T-helper 2 cell treated with Interferon-gamma antibody and Interleukin-4, amounts not matched to agents 5 μg/mL and 100 μg/mL, for 36 hours (primary cell): ENCODE results near the gene SIM1.

ENCODE experiments used
- DNase-seq: peaks from one replicate; pipeline ENCODE4 v3.0.0; 2021; ENCODE audit warnings: low spot score
- H3K27ac Mint-ChIP-seq: one replicate; pipeline ENCODE4 v1.8.0; 2021; ENCODE audit warnings: mild to moderate bottlenecking, mixed read lengths
- H3K27me3 Mint-ChIP-seq: one replicate; pipeline ENCODE4 v1.8.0; 2021; ENCODE audit warnings: low read depth, mixed read lengths
- H3K36me3 Mint-ChIP-seq: one replicate; pipeline ENCODE4 v1.8.0; 2021; ENCODE audit warnings: low read depth, mixed read lengths
- H3K4me1 Mint-ChIP-seq: one replicate; pipeline ENCODE4 v1.8.0; 2021; ENCODE audit warnings: low read depth, mixed read lengths
- H3K4me3 Mint-ChIP-seq: one replicate; pipeline ENCODE4 v1.8.0; 2022; ENCODE audit warnings: mild to moderate bottlenecking, moderate library complexity, mixed read lengths
- H3K9me3 Mint-ChIP-seq: one replicate; pipeline ENCODE4 v1.8.0; 2021; ENCODE audit warnings: mixed read lengths

The SIM1 gene

DNA sequence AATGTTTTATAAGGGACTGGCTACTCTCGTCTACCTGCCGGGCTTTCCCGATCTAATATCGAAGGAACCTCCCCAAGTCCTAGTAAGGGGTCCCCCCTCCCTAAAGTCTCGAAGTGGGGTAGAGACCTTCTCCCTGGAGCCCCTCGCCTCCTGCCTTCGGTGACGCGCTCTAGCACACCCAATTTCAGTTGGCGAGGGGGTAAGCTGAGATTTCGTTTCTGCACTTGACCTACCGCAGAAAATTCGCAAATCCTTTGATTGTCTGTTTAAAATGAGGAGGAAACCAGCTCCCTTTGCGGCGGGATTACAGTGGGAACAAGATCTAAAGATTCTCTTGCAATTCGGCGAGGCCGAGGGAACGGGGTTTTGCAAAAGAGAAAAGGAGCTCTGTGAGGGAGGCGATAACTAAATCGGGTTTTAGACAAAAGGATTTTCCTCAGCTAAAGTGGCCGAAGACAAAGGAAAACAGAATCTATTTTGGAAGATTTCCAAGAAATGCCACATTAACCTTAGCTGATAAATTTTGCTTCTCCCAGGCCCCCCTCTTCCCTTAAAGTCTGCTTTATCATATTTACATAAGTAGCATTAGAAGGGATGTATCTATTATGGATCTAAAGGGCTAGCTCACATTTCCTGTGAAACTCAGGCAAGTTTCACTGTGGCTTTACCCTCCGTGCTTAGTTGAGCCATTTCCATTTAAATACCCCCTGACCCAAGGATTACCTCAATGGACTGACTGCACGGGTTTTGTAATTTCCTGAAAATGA is 8.4 kb downstream of the SIM1 start:
- Mint-ChIP-seq H3K27me3 (peaks cover 77% of the 10 kb centered on the region), H3K9me3 (peaks cover 10% of the 10 kb centered on the region), H3K36me3 (peaks cover 2% of the 10 kb centered on the region), H3K27ac (peak overlapping the region; percentile 10), H3K4me3 (no peak overlapping the region), H3K4me1 (peaks cover 3% of the 10 kb centered on the region)
- DNase-seq: no peak

DNA sequence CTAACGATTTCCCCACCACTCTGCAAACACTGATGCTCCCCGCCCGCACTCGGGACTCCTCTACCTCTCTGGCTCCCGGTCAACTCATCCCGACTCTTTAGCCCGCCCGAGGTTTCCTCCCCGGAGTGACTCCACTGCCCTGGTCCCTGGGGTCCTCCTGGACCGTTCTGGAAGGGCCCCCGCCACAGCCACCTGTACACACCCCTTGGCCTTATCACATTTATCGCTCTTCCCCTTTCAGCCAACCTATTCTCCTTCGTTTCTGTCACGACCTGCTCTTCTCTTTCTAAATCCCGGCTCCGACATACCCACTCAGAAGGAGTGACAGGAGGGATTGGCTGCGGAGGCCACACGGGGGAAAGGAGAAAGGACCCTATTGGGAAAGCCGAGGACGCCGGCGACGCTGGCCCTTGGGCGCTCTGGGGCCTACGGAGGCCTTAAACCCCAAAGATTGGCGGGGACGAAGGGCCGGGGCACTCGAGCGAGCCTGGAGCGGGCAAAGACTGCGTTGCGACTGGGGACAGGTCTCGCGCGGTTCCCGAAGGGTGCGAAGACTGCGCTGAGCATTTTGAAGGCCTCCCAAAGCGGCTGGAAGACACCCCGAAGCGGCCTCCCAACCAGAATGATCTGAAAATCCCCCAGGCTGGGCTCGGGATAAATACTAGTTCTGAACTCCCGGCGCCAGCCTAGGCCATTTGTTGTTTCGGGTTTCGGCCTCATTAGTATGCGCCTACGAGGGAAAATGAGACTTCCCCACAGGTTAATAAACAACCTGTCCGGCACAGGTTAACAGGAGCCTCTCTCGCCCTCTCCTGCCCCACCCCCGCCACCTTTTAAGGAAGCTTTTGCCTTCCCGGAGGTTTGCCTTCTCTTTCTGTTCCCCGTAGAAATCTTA is 9.2 kb downstream of the SIM1 start:
- Mint-ChIP-seq H3K27ac (peak overlapping the region; percentile 67), H3K4me1 (peaks cover 3% of the 10 kb centered on the region), H3K36me3 (peaks cover 2% of the 10 kb centered on the region), H3K9me3 (peaks cover 10% of the 10 kb centered on the region), H3K27me3 (peaks cover 70% of the 10 kb centered on the region), H3K4me3 (no peak overlapping the region)
- no peak for DNase-seq

DNA sequence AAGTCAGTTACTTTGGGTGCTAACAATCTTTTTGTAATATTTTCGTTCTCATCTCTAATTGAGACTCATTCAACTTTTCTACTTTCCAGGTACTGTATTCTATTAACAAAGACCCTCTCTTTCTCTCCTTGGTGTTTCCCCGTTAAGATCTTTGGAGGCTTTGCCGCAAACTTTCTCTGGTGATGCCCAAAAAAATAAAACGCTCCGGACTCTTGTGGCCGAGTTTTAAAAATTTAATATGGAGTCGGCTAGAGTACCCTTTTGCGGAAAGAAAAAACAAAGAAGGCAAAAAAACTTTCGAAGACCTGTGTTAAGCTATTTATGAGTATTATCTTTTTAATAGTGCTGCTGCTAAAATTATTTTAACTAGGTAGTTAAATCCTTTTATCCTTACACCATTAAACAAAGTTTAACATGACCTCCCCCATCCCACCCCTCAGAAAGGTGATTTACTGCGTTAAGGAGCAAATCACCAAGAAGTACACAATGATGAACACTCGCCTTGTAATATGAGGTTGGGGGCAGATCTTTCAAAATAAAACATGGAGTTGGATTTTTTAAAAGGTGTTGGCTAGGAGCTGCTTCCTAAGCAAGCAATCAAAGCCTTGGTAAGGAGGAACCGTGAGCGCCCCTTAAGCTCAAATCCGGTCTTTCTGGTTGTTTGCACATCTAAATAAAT is 10.0 kb downstream of the SIM1 start:
- Mint-ChIP-seq H3K4me3 (no peak overlapping the region), H3K27me3 (peaks cover 65% of the 10 kb centered on the region), H3K4me1 (peaks cover 3% of the 10 kb centered on the region), H3K36me3 (peaks cover 2% of the 10 kb centered on the region), H3K27ac (peak overlapping the region; percentile 31), H3K9me3 (peaks cover 10% of the 10 kb centered on the region)
- no peak for DNase-seq

DNA sequence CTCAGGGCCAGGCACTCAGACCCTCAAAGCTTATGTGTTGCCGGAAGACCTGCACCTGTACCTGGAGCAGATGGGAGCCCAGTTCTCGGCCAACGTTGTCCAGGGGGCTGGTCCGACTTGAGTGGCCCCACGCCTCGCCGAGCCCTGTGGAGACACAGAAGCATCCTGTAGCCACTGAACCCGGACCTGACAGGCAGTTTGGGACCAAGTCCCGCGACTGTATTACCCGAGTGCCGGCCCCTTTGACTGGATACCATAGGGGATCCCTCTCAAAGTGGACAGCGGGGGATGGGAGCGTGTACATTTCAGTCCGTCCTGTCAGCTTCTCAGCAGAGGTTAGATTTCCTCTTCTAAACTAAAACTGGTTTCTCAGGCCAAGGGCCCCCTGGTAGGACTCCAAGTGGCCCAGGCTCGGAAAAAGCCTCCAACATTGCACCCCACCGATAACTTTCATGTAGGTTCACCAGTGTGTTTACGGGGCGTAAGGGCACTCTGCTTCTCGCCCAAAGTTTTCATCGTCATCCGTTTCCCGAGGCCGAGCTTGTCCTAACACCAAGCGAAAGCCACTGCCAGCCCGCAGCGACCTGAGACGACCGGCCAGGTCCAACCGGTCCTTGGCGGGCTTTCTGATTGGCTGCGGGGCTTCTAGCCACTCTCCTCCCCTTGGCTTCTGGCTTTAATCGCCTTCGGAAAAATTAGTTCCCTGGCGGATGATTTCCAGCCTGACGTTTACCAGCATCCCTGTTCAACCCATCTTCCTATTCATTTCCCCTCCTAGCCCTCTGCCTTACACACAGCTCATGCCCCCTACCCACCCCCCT is 10.8 kb downstream of the SIM1 start:
- Mint-ChIP-seq H3K9me3 (peaks cover 7% of the 10 kb centered on the region), H3K27ac (peak overlapping the region; percentile 31), H3K4me1 (peaks cover 5% of the 10 kb centered on the region), H3K27me3 (peaks cover 65% of the 10 kb centered on the region), H3K4me3 (peak overlapping the region; percentile 2), H3K36me3 (peaks cover 2% of the 10 kb centered on the region)
- no peak for DNase-seq

DNA sequence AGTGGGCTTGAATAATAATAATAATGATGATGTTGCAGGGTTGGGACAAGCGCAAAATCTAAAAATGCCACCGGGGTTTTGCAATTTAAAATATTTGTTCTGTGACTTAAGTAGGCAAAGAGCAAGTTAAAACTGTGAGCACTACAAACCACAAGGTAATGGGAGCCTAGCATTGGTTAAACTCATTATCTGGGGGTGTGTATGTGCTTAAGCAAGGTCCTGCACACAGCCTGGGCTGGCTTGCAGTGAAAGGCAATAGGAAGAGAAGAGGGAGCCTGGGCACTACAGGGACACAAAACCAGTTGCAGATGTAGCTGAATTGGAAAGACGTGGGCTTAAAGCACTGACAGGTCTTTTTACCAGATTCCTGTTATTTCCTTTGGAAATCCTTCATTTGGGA is 11.7 kb downstream of the SIM1 start:
- Mint-ChIP-seq H3K36me3 (peaks cover 3% of the 10 kb centered on the region), H3K4me1 (peaks cover 5% of the 10 kb centered on the region), H3K27me3 (peaks cover 65% of the 10 kb centered on the region), H3K9me3 (peaks cover 5% of the 10 kb centered on the region), H3K4me3 (no peak overlapping the region), H3K27ac (no peak overlapping the region)
- DNase-seq: no peak

DNA sequence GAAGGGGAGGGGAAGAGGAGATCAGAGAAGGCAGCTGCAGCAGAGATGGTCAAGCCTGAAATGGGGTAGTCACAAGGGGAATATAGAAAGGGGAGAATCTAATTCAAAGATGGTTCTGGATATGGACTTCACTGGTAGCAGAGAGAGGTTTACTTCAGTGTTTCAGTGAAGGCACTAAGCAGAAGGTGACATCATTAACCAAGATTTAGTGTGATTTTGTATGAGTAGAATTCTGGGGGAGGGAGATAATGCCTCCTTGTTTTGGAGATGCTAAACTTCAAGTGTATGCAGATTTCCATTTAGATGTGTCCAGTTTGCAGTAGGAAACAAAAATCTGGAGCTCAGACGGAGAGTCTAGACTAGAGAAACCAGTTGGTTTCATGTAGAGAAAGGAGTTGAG is 13.1 kb downstream of the SIM1 start:
- Mint-ChIP-seq H3K4me3 (no peak overlapping the region), H3K4me1 (peaks cover 12% of the 10 kb centered on the region), H3K27me3 (peaks cover 66% of the 10 kb centered on the region), H3K27ac (no peak overlapping the region), H3K9me3 (peaks cover 5% of the 10 kb centered on the region), H3K36me3 (peaks cover 2% of the 10 kb centered on the region)
- no peak for DNase-seq

DNA sequence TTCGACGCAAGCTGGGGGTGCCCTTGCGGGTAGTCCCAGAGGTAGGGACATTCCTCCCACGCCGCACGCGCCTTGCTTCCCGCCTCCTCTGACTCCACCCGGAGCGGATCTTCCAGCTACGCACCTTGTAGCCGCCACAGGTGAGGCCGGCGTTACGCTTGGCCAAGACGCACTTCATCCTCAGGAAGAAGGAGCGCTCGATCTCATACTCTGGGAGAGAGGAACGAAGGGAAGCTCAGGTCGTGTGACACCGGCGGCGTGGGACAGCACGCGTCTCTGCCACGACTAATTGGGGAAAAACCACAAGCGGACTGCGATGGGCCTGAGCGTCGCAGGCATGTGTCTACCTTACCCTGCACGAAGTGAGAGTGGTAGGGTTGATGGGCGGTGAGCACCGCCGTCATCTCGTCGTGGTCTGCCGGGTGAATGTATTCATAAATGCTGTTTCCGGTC is 15.5 kb downstream of the SIM1 start:
- Mint-ChIP-seq H3K4me3 (no peak overlapping the region), H3K27me3 (peaks cover 62% of the 10 kb centered on the region), H3K4me1 (peaks cover 14% of the 10 kb centered on the region), H3K27ac (no peak overlapping the region), H3K9me3 (no peaks in the 10 kb centered on the region), H3K36me3 (peaks cover 2% of the 10 kb centered on the region)
- no peak for DNase-seq

DNA sequence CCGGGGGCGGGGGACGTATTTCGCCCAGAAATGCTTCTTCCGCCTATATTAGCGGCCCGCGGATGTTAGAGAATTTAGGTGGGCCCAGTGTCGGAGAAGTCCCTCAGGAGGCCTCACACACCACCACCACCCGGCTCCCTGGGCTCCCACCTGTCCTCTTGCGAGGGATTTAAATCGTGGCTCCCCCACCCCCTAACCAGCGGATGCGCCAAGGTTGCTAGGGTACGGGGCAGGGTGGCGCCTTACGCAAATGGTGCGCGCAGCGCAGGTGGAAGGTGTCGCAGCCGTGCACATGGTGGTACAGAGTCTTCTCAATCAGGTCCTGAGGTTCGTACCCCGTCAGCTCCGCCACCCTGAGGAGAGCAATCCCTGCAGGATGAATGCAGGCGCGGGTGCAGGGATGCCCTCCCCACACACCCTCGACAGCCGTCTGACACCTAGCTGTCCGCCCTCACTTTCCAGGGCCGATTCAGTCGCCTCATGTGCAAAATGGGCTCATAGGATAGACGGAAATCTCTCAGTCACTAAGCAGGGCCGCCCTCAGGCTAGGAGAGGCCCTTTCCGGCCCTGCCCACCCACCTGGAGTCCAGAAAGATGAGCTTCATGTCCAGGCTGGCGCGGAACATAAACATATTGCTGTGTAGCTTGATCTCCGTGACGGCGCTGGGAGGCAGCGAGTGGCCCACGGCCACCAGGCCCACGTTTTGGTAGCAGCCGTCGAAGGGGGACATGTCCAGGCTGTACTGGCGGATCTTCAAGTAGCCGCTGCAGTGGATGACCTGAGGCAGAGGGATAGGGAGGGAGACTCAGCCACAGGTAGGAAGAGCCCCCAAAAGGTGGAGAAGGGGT is 16.6 kb downstream of the SIM1 start:
- H3K27ac Mint-ChIP-seq: peak overlapping the region; percentile 24

DNA sequence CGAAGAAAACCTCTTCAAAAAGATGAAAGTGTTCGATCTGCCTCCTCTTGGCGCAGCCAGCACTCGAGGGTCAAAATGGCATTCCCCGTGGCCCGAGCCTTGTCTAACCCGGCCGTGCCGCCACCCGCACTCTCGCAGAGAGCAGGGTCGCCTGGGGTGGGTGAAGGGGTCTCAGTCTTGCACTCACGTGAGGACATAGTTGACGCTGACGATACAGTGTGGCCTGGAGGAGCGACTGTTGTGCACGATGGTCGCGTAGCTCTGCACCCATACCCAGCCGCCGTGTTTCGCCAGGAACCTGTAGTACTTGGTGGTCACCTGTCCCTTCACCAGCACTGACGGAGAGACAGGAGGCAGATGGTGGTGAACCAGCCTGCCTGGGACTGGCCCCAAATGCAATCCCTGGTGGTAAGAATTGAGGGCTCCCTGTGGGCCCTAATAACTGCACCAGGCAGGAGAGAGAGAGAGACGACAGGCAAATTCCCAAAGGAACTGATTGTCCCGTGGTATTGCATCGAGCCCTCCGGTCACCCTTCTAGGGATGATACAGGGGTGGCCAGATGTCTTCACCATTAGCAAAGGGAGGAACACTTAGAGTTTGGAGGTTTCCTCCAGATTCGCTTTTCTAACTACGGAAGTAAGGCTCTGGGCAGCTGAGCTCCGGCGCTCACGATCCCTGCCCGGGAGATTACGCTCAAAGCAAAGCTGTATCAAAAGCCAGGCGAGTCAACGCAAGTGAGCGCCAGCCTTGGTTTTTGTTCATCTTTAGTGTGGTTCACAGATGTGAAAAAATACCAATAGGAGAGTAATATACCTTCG is 17.4 kb downstream of the SIM1 start:
- Mint-ChIP-seq H3K4me1 (peaks cover 14% of the 10 kb centered on the region), H3K27me3 (peaks cover 63% of the 10 kb centered on the region), H3K9me3 (no peaks in the 10 kb centered on the region), H3K27ac (peak overlapping the region; percentile 46), H3K4me3 (peak overlapping the region; percentile 46), H3K36me3 (peaks cover 2% of the 10 kb centered on the region)
- no peak for DNase-seq

More for the DNA sequence above, 16.6 kb downstream of the SIM1 start:
- no peaks in the 10 kb centered on the region for H3K9me3 Mint-ChIP-seq
- H3K36me3 Mint-ChIP-seq: peaks cover 2% of the 10 kb centered on the region
- DNase-seq: no peak
- H3K27me3 Mint-ChIP-seq: peaks cover 61% of the 10 kb centered on the region
- H3K4me1 Mint-ChIP-seq: peaks cover 14% of the 10 kb centered on the region
- no peak overlapping the region for H3K4me3 Mint-ChIP-seq

DNA sequence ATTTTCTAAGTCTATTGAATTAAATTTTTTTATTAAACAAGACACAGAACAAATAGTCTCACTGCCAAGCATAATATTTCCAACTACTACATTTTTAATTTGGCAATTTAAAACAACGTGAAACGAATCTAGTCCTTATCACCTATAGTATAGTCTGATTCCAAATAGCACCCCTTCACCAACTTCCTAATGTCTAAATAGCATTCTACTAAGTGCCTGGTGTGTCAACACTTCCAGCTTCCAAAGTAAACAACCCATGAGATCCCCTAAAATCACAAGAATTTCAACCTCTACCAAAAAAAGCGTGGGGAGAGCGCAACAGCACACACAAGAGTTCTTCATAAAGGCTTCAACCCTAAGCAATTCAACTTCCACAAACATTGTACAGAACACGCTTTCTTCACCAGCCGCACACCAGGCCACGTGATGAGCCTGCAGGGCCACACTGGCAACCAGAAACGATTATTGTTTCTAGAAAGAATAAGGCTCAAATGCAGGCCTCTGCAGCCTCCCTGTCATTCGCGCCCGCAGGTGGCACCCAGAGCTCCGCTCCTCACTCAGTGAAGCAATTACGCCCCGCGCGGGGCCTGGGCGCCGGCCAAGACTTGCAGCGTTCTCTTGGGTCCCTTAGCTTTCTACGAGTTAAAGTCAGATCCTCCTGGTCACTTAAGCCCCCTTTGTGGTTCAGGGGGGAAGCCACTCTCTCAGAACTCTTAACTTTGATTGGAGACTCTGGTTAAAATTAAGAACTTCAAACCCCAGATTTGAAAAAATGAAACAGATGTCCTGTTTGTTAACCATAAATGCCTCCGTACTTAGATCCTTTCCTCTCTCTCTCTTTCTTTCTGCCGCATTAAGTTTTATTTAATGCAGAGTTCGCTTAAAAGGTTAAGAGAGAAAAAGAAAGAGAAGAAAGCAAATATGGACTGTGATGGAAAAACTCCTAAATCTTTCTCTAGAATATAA is 18.3 kb downstream of the SIM1 start:
- DNase-seq: no peak
- Mint-ChIP-seq H3K36me3 (peaks cover 2% of the 10 kb centered on the region), H3K4me3 (peak overlapping the region; percentile 46), H3K9me3 (no peaks in the 10 kb centered on the region), H3K27ac (no peak overlapping the region), H3K4me1 (peaks cover 14% of the 10 kb centered on the region), H3K27me3 (peaks cover 70% of the 10 kb centered on the region)

DNA sequence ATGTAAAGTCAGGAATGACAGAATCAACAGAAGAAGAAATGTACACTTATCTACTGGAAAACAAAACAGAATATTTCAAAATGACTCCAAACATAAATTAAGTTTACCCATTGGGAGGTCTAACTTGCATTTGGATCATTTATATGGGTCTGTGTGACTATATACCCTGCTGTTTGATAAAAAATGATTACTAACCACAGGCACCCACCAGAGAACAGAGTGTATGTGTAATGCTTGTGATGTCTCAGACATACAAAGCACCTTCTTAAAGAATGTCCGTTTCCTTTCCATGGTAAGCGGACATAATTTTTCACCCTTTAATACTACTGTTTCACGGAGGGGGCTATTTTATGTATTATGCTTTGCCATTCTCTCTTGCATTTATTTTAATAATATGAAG is 19.2 kb downstream of the SIM1 start:
- H3K27me3 Mint-ChIP-seq: peaks cover 79% of the 10 kb centered on the region
- H3K27ac Mint-ChIP-seq: no peak overlapping the region
- H3K4me1 Mint-ChIP-seq: peaks cover 14% of the 10 kb centered on the region
- no peak overlapping the region for H3K4me3 Mint-ChIP-seq
- H3K36me3 Mint-ChIP-seq: peaks cover 2% of the 10 kb centered on the region
- no peaks in the 10 kb centered on the region for H3K9me3 Mint-ChIP-seq
- DNase-seq: no peak
